Activated T-cell treated with anti-CD3 and anti-CD28 coated beads, Interleukin-2, amount 50 U/mL, for 1 hour (primary cell): ENCODE measurements around the gene DAG1.

Source experiments
- DNase-seq: peaks from one replicate; pipeline ENCODE4 v3.0.0-alpha.2; 2020

The DAG1 gene

DNA sequence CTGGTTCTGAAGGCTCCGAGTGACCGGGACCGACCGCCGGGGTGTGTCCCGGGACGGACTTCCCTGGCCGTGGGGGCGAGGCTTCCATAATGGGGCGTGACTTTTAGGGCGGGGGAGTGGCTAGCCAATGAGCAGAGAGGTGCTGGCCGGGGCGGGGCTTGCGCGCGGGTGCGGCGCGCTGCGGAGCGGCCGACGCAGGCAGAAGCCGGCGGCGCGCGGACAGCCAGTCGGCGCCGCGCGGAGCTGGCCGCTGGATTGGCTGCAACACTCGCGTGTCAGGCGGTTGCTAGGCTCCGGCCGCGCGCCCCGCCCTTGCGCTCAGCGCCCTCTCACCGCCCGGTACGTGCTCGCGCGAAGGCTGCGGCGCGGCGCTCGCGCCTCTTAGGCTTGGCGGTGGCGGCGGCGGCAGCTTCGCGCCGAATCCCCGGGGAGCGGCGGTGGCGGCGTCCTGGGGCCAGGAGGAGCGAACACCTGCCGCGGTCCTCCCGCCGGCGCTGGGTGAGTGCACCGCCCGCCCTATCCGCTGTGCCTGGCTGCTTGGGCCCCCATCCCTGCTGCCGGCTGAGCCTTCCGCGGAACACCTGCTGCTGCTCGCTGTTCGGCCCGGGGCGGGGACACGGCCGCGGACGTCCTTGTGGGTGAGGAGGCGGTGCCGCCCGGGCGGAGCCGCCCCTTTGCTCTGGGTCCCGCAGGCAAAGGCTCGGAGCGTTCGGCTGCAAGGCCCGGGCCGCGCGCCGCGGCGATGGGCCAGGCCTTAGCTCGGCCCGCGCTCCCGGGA is at the start of gene DAG1:
Gene DAG1 (plus strand): TSS at position 332 of the 778 bp plus-strand sequence. CDS start 40,268 bp downstream, outside the sequence.
- DNase-seq, result peak; percentile 95

DNA sequence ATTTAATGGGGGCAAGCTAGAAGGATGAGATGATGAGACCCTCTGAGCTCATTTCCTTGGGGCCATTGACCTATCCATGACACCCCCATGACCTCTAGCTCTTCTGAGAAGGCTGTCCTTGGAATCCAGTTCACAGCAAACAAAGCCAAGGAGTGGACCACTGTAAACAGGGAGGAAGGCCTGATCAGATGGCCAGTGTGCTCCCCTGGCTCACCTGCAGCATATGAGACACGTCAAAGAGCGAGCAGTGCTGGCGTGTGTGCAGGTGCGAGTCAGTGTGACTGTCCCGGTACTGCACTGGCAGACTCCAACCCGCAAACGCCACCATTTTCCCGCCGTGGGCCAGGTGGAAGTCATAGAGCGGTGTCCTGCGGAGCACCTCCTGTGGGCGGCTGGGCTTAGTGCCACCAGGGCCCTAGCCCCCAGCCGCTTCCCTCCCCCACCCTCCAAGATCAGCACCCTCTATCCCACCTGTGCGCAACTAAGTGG is 48.1 kb upstream of the DAG1 start:
- DNase-seq, result no peak

GRCh38 chr3:49422379-49423248 is 47.5 kb upstream of the DAG1 start, which contains the start of gene AMT:
TSS of gene AMT (minus strand) at chr3:49422473. CDS start at chr3:49422450, 23 bp downstream.
- no peak for DNase-seq

- DNase-seq, result no peak
Observed at GRCh38 chr3:49424816-49425215, 45.3 kb upstream of the DAG1 start.

DNA sequence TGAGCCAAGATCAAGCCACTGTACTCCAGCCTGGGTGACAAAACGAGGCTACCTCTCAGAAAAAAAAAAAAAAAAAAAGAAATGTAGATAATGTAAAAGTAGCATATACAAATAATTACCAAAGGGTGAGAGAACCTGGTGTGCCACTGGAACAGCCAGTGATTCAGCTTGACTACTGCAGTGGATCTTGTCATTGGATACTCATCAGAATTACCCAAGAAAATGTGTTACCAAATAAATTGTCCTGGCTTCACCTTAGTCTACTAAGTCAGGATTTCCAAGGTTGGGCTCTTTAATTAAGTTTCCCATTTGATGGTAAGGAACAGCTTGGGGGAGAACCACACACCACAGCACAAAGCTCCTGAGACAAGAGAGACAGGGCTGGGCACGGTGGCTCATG is 42.5 kb upstream of the DAG1 start:
- DNase-seq, result no peak

DNA sequence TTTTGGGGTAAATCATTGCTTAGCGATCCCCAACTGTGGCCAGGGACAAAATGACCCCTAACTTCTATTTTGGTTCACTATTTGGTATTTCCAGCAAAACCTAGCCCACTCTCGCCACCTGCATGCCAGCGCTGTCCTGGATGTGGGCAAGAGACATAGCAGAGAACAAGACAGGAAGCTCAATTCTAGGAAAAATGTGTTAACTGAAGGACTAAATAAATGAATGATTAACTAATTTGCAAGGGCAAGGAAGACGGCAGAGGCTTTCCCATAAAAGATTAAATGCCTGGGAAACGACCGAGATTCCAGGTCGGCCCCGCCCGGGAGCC is 41.4 kb upstream of the DAG1 start:
- DNase-seq, result no peak

DNA sequence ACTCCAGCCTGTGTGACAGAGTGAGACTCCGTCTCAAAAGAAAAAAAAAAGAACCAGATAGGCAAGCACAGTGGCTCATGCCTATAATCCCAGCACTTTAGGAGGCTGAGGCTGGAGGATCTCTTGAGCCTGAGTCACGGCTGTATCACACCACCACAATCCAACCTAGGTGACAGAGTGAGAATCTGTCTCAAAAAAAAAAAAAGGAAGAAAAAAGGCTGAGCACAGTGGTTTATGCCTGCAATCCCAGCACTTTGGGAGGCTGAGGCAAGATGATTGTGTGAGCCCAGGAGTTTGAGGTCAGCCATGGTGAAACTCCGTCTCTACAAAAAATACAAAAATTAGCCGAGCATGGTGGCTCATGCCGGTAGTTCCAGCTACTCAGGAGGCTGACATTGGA is 35.3 kb upstream of the DAG1 start:
- DNase-seq, result no peak

- DNase-seq, result no peak
Observed at GRCh38 chr3:49445391-49445790, 24.7 kb upstream of the DAG1 start.

- no peak for DNase-seq
Observed at GRCh38 chr3:49453621-49454020, 16.4 kb upstream of the DAG1 start.

DNA sequence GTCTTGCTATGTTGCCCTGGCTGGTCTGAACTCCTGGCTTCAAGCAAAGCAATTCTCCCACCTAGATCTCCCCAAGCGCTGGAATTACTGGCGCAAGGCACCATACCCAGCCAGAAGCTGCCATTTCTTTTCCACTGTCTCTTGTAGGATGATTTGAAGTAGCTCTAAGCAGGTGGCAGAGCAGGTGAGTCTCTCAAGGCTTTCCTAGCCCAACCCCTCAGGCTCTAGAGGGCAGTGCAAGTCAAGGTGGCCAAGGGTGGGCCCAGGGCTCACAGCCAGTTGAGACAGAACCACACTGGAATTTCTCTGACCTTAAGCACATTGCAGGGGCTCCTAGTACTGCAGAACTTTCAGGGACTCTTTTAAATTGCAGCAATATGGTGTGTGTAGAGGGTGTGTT is 15.6 kb upstream of the DAG1 start:
- DNase-seq, result no peak

DNA sequence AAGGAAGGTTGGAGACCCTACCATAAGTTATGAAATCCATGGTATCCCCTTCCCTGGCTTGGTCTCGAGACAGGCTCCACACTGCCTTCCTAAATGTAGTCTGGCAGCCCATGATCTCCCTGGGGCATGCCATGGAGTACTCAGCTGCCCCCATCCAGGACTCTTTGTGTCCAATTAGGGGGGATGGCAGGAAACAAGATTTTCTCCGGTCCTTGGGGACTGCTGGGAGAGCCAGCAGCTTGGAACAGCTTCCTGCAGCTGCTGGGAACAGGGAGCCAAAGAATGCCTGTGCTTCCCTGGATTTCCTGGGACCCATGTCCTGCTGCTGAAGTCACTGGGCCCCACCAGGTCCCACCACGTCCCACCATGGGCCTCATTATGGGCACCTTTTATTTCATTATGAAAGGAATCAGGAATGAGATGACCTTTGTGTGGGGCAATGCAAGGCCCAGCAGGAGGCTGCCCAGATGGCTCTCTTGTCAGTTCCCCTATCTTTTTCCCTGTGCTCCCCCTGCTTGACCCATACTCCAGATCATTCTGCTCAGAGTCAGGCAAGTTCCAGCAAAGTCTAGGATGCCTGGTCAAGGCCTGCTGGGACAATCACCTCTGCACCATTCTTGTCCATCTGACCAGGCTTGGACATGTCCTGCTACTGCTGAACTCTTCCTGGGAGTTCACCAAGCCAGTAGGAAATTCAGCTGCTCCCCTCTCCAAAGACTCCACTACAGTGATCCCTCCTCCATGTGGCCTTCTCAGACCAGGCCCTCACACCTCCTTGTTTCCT is 15.0 kb upstream of the DAG1 start:
- no peak for DNase-seq

DNA sequence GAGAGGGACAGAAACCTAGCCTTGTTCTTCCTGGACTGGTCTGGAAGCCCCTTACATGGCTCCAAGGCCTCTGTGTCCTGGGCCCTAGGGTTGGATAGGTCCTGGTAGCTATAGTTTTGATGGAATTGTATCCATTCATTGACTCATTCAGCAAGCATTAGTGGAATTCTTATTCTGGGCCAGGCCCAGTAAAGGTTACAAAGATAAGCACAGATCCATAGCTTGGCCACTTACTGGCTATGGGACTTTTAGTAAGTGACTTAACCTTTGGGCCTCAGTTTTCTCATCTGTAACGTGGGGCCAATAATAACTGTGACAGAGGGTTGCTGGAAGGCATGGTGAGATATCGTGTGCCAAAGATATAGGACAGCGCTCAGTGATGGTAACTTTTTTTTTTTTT is 13.6 kb upstream of the DAG1 start:
- DNase-seq, result no peak

- DNase-seq, result no peak
Observed at GRCh38 chr3:49460188-49460890, 9.7 kb upstream of the DAG1 start.

GRCh38 chr3:49460956-49461355 is 9.1 kb upstream of the DAG1 start:
- DNase-seq, result no peak

DNA sequence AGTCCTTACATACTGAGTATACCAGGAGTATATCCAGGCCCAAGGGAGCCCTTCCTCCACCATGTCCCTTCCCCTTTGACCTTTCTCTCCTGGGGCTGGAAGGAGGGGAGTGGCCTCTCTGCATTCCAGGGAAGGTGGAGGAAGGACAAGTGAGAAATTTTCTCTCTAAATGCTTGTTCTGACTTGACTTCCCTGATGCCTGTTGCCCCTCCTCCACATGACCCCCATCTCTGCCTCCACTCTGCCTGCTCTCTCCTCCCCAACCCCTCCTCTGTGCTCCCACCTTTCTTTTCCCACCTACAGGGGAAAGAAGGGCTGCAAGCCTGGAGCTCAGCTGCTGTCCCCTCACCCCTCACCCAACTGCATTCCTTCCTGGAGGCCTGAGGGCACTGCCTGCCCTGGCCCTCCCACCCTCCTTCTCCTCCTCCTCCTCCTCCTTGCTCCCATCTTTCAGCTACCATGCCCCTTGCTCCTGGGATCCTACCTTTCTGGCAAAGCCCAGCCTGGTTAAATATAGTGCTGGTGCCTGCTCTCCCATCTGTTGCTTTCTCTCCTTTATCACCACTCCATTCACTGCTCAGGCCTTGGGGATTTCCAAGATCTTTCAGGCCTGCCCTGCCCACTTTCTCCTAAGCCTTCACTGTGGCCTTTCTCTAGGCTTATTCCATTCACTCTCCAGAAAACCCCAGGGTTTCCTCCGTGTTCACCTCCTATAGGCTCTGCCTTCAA is 8.5 kb upstream of the DAG1 start:
- no peak for DNase-seq

GRCh38 chr3:49462222-49462621 is 7.8 kb upstream of the DAG1 start:
- DNase-seq, result no peak

DNA sequence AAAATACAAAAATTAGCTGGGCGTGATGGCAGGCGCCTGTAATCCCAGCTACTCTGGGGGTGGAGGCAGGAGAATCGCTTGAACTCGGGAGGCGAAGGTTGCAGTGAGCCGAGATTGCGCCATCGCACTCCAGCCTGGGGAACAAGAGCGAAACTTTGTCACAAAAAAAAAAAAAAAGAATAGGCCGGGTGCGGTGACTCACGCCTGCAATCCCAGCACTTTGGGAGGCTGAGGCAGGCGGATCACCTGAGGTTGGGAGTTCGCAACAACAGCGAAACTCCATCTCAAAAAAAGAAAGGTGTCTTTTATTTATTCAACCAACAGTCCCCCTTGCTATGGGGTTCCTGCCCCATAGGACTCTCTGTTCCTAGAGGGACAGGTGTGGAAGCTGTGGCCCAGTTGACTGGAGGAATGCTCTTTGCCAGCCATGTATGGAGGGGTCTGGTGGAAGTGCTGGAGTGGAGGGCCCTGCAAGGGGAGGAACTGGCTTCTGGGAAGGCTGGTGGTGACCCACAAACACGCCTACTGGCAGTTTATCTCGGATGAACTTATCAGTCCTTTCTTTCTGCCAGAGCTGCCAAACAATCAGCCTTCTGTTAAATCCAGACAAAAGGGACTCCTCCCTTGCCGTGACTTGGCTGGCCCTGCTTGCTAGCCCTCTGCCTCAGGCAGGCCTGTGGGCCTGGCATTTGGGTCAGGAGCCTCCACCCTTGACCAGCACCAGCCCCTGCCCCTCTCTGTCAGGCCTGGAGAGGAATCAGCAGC is 4.6 kb upstream of the DAG1 start:
- no peak for DNase-seq

GRCh38 chr3:49466085-49466484 is 4.0 kb upstream of the DAG1 start:
- no peak for DNase-seq

GRCh38 chr3:49469037-49469935 is 781 bp upstream of the DAG1 start:
- DNase-seq, result no peak
